NCI-H2029 (cell line): ENCODE results near the gene CNN2.

ENCODE experiments used
- DNase-seq: peaks from one replicate; lab custom pipeline; 2025; lab: John Stamatoyannopoulos, UW

Gene CNN2

DNA sequence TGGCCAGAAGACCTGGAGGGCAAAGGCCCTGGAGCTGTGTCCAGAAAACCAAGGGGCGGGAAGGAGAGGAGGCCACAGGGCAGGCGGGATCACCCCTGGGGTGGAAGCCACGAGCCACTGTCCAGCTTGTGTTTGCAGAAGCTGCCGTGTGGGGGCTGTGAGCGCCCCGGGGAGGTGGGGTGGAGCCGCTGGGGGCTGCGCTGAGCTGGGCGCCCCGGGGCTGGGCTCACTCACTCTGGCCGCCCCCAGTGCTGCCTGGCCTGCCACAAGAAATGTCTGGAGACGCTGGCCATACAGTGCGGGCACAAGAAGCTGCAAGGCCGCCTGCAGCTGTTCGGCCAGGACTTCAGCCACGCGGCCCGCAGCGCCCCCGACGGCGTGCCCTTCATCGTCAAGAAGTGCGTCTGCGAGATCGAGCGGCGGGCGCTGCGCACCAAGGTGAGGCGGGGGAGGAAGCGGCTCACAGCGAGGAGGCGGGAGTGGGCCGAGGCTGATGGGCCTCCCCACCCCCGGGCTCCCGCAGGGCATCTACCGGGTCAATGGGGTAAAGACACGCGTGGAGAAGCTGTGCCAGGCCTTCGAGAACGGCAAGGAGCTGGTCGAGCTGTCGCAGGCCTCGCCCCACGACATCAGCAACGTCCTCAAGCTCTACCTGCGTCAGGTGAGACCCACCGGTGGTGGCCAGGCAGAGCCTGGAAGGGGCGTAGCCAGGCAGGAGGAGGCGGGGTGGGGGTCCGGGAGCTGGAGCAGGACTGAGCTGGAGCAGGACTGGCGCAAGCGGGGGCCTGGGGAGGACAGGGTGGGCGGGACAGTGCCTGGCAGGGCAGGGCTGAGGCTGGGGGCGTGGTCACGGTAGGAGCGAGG, 55.1 kb downstream of the CNN2 start:
- DNase-seq = no peak

GRCh38 chr19:1082165-1082927, 55.9 kb downstream of the CNN2 start:
- DNase-seq = peak; percentile 93

GRCh38 chr19:1082928-1083816, 56.8 kb downstream of the CNN2 start:
- DNase-seq = no peak

DNA sequence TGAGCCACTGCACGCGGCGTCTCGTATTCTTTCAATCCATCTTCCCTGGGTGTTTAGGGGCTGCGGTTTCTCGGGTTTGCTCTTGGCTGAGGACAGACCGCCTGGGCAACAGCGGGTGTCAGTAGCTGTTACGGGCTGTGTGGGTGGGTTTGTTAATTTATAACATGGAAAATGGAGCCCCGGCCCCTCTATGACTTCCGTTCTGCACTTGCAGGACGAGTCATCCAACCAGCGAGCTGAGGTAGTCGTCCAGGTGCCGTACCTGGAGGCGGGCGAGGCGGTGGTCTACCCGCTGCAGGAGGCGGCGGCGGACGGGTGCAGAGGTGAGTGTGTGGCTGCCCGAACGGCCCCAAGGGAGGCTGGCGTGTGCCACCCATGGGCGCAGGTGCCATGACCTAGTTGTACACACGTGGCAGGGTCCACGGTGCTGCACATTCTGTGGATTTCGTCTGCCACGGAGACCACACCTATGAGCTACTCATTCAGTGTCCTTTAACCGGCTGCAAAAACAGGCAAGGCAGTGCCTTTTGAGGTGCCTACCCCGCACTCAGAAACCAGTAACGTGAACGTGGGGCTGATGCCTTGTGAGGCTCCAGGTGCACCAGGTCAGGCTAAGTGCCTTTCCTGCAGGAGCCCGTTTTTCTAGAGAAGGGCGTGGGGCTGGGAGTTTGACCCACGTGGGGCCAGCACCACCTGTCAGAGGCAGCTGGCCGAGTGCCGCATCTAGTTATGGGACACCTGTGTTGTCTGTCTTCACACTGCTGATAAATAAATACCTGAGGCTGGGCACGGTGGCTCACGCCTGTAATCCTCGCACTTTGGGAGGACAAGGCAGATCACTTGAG, 57.8 kb downstream of the CNN2 start:
- no peak for DNase-seq

DNA sequence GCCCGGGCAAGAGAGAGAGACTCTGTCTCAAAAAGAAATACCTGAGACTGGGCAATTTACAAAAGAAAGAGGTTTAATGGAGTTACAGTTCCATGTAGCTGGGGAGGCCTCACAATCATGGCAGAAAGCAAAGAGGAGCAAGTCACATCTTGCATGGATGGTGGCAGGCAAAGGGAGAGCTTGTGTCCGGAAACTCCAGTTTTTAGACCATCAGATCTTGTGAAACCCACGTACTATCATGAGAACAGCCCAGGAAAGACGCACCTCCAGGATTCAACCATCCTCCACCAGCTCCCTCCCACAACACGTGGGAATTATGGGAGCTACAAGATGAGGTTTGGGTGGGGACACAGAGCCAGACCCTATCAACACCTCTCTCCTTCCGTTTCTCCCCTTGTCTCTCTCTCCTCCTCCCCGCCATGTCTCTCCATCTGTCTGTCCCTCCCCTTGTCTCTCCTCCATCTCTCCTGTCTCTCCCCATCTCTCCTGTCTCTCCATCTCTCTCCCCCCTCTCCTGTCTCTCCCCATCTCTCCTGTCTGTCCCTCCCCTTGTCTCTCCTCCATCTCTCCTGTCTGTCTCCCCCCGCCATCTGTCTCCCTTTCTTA, 58.7 kb downstream of the CNN2 start:
- DNase-seq = no peak

DNA sequence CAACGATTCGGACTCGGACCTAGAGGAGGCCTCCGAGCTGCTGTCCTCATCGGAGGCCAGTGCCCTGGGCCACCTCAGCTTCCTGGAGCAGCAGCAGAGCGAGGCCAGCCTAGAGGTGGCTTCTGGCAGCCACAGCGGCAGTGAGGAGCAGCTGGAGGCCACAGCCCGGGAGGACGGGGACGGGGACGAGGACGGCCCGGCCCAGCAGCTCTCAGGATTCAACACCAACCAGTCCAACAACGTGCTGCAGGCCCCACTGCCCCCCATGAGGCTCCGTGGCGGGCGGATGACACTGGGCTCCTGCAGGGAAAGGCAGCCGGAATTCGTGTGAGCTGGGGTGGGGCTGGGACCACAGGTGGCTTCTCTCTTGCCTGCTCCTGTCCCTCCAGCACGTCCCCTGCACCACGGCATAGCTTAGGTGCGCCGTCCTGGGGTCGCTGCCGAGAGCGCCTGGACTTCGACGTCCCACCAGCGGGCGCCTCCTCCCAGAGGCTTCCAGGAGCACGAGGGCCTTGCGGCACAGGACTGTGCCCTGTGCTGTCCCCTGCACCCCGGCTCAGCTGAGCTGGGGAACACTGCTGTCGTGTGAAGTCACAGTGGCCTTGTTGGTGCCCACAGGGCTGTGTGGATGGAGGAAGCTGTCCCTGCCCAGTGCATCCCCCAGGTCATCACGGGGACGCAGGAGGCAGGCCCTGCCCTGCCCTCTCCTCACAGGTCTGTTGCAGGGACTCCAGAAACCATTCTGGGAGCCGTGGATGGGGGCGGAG, 59.5 kb downstream of the CNN2 start:
- DNase-seq = no peak

DNA sequence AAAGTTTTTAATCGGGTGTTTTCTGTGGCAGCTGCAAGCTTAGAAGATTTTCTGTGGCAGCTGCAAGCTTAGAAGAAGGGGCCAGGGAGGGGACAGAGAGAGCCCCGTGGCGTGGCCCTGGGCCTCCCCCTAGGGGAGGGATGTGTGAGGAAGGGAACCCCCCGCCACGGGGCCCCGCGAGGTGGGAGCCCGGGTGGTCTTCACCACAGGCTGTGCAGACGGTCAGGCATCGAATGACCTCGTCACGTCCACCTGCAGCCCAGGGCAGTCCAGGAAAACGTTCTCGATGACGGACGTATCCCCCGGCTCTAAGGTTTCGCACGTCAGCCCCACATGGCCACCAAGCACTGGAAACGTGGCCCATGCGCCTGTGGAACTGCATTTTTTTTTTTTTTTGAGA, 60.2 kb downstream of the CNN2 start:
- no peak for DNase-seq

GRCh38 chr19:1087813-1088415, 61.5 kb downstream of the CNN2 start:
- no peak for DNase-seq

- DNase-seq = no peak
Measured at GRCh38 chr19:1088416-1089010, 62.1 kb downstream of the CNN2 start.
